Airway epithelial cell (primary cell): ENCODE data around the gene NUTF2. TPM values are rescaled to one million over a fixed set of nuclear protein-coding genes. Genes with fewer than 3 reads are reported as not detected.

Source experiments
- total RNA-seq: library from RNA; depleted of rRNA; stranded (reverse); fragments of >200 nt; gene quantifications from 2 replicates; pipeline ENCODE4 v1.2.3, GENCODE V29; 2015

The NUTF2 gene
- 128 and 387 TPM in 2 replicates for total RNA-seq

DNA sequence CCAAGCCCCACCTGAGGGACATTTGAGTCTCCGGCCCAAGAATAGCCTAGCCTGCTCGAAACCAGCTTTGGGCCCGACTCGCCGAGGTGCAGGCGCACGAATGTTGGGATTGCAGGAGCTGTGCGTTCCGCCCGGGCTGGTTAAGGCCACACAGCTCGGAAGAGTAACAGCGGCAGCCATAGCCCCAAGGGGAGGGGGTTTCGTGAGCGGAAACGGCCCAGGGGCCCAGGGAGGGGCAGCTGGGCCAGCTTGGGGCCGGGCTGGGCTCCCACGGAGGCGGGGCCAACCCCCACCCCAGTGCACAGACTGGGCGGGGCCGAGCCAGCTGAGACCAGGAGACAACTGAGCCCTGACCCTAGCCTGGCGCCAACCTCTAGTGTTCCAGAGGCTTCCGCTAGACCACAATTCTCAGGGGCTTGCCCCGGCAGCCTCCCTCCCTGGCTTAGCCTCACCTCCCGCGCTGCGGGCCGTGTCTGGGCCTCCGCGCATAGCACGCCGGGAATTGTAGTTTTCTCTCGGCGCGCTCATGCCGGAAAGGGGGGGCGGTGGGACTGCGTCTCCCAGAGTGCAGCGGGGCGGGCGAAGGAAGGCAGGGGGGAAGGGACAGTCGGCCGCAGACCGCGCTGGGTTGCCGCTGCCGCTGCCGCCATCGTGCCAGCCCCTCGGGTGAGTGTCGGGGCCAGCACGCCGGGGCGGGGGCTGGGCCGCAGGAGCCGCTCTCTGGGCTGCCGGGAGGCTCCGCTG, at the start of gene NUTF2:
NUTF2 (plus strand) TSS at position 614 of the 744 bp plus-strand sequence. CDS start 18,198 bp downstream, outside the sequence.

DNA sequence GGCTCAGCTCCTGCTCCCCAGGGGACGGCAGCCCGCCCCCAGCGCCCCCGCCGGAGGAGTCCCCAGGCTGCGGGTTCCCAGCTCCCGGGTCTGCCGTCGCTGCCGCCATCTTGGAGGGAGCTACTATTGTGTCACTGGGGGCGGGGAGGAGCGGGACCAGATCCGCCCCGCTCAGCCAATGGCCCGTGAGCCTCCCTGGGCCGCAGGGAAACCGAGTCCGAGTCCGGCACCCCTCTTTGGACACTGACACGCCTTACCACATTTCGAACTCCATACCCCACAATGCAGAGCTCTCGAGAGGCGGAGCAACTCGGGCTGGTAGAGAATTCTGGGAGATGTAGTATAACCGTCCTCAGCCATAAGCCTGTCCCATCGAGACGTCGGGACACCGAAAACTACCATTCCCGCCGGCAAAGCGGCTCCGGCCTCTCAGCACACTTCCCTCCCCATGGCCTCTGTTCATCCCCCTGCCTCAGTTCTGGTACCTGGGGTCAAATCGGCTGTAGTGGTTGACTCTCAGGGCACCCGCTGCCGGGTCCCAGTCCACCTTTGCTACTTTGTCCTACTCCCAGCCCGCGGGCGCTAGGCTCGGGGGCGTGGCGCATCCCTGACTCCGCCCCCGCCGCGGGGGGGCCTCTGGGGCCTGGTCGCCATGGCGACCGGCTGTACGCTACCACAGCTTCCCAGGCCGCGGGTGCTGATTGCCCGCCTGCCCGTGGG, 40.1 kb upstream of the NUTF2 start, which contains the start of the genes RANBP10 and TSNAXIP1:
RANBP10 (minus strand) TSS at position 133 of the 720 bp plus-strand sequence; CDS start at position 109, 24 bp downstream.
TSNAXIP1 (plus strand) TSS at position 462 of the 720 bp plus-strand sequence. CDS start 261 bp downstream, outside the sequence.

DNA sequence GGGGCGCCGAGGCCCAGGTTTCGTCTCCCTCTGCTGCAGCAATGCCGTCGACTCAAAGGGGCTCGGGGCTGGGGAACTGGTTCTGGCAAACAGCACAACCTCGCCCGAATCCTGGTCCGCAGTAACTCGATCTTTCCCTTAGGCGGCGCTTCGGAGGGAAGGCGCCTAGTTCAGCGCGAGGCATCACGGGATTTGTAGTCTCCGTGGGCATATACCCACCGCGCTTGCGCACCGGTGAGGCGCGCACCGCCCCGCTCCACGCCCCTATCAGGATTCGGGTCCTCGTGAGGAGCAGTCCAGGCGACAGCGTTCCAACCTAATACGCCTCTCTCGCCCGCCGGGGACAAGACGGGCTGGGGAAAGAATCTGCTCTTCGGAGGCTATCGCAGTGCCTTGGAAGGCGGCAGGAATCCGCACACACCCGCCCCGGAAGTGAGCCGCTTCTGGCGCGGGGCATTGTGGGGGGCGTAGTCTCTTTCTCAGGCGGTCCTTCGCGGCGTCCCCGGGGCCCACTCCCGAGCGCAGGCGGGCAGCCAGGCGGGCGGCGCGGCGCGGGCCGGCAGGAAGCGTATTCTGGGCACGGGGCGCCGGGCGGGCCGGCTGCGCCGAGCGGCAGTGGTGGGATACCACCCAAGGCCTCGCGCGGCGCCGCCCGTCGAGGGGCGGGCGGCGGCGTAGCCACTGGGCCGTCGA, 4.8 kb upstream of the NUTF2 start, which contains the start of gene THAP11:
THAP11 (plus strand) TSS at position 505 of the 693 bp plus-strand sequence. CDS start 235 bp downstream, outside the sequence.

GRCh38 chr16:67847064-67847861, 530 bp downstream of the NUTF2 start, which contains the start of gene CENPT:
Gene CENPT (minus strand): TSS chr16:67847693. CDS start chr16:67833859, 13,834 bp downstream.

DNA sequence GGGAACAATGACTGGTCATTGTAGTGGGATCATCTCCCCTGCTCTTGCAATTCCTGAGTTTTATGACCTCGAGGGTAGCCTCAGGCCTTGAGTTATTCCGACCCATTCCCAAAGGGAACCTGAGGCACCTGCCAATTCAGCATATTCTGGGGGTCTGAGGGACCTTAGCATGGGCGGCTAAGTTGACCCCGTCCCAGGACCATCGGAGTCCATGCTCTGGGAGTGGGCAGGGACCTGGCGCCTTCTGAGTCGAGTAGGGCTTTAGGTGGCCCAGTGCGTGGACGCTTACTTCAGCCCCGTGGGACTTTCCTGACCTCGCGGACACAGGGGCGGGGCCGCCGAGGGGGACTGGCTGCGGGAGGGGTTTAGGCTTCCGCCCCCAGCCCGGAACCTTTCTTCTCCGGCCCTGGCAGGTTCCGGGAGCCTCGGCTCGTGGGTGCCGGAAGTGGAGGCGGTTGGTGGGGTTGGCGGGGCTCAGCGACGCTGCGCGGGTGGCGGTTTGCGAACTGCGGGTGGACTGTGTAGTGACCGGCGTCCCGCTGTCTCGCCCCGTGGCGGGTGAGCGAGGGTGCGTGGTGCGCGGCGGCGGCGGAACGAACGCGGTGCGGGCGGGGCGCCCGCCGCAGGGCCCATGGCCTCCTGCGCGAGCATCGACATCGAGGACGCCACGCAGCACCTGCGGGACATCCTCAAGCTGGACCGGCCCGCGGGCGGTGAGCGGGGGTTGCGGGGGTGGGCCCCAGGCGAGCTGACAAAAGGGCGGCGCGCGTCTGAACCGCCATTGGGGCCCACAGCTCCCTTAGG, 26.1 kb downstream of the NUTF2 start, which contains the start of gene EDC4:
EDC4 (plus strand) TSS at position 422 of the 804 bp plus-strand sequence; CDS start at position 632, 210 bp downstream.

DNA sequence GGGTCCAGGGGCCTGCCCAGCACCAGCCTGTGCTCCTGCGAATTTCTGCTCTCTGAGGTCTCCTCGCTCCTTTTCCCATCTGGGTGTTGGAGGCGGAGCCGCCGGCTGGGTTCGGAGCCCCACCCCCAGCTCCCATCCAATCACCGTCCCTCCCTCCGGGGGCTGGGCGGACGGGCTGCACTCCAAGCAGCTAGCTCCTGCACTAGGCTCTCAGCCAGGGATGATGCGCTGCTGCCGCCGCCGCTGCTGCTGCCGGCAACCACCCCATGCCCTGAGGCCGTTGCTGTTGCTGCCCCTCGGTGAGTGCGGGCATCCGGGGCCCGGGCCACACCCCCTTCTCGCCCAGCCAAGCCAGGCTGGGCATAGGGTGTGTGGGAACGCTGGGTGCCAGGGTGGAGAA, 38.0 kb downstream of the NUTF2 start, which contains the start of gene NRN1L:
NRN1L (plus strand) TSS at position 202 of the 400 bp plus-strand sequence; CDS start at position 221, 19 bp downstream.

GRCh38 chr16:67892899-67893742, 46.4 kb downstream of the NUTF2 start, which contains the start of gene PSKH1:
Gene PSKH1 (plus strand): TSS chr16:67893254. CDS start chr16:67908750, 15,496 bp downstream.

Other genes starting within 250 kb of the NUTF2 start
- 0.23 and 0.49 TPM in 2 replicates for gene CARMIL2, start 201.8 kb upstream of the NUTF2 start, total RNA-seq
- gene ACD, start 186.7 kb upstream of the NUTF2 start, total RNA-seq = 38.0 and 42.5 TPM in 2 replicates
- gene PARD6A, start 186.0 kb upstream of the NUTF2 start, total RNA-seq = 3.8 and 3.9 TPM in 2 replicates
- gene ENKD1, start 180.2 kb upstream of the NUTF2 start, total RNA-seq = 14.0 and 20.3 TPM in 2 replicates
- gene C16orf86, start 180.1 kb upstream of the NUTF2 start, total RNA-seq = 1.5 and 2.3 TPM in 2 replicates
- gene GFOD2, start 127.6 kb upstream of the NUTF2 start, total RNA-seq = 20.0 and 23.6 TPM in 2 replicates
- gene RANBP10, start 40.4 kb upstream of the NUTF2 start, total RNA-seq = 4.1 and 5.0 TPM in 2 replicates
- 0.07 and 0.09 TPM in 2 replicates for gene TSNAXIP1, start 40.0 kb upstream of the NUTF2 start, total RNA-seq
- gene THAP11, start 4.6 kb upstream of the NUTF2 start, total RNA-seq = 38.4 and 46.5 TPM in 2 replicates
- gene CENPT, start 760 bp downstream of the NUTF2 start, total RNA-seq = 20.2 and 23.8 TPM in 2 replicates
- 46.6 and 50.2 TPM in 2 replicates for gene EDC4, start 26.1 kb downstream of the NUTF2 start, total RNA-seq
- 0.60 TPM in 1 of 2 replicates, not detected in the other for gene NRN1L, start 38.0 kb downstream of the NUTF2 start, total RNA-seq
- 6.4 and 10.9 TPM in 2 replicates for gene PSKH1, start 46.3 kb downstream of the NUTF2 start, total RNA-seq
- gene CTRL, start 84.9 kb downstream of the NUTF2 start, total RNA-seq = 1.5 TPM in 1 of 2 replicates, not detected in the other
- 18.6 and 25.6 TPM in 2 replicates for gene PSMB10, start 89.9 kb downstream of the NUTF2 start, total RNA-seq
- 3.4 and 7.1 TPM in 2 replicates for gene LCAT, start 97.2 kb downstream of the NUTF2 start, total RNA-seq
- 34.3 and 43.0 TPM in 2 replicates for gene SLC12A4, start 121.7 kb downstream of the NUTF2 start, total RNA-seq
- gene DPEP3, start 133.6 kb downstream of the NUTF2 start, total RNA-seq = not detected in 2 replicates
- not detected in 2 replicates for gene DPEP2, start 152.6 kb downstream of the NUTF2 start, total RNA-seq
- not detected in 2 replicates for gene DPEP2NB, start 169.0 kb downstream of the NUTF2 start, total RNA-seq
- gene DDX28, start 176.3 kb downstream of the NUTF2 start, total RNA-seq = 6.5 and 10.6 TPM in 2 replicates
- 30.4 and 35.0 TPM in 2 replicates for gene DUS2, start 176.4 kb downstream of the NUTF2 start, total RNA-seq
- gene NFATC3, start 238.4 kb downstream of the NUTF2 start, total RNA-seq = 11.3 and 14.7 TPM in 2 replicates